Posterior vena cava (tissue), 2 donors: ENCODE results near the gene ADGRD1. TPM values are rescaled to one million over a fixed set of nuclear protein-coding genes. Genes with fewer than 3 reads are reported as not detected.

ENCODE experiments used
- DNase-seq: peaks from one replicate; pipeline ENCODE4 v3.0.0-alpha.2; 2020; ENCODE audit warnings: low spot score
- intact Hi-C, 2 donors: fragments of 100-400 bp; cut with DNase I; formaldehyde crosslinking; loops; one replicate each; pipeline versions ENCODE4 v1.14.1 to v1.14.2; 2022 to 2023
- total RNA-seq, 2 donors: library from RNA; stranded (reverse); fragmentation: NEBNext Ultra II Directional; extraction: Animal tissue kit (Norgen Biotek cat#: 25700); gene quantifications; one replicate each; pipeline ENCODE4 v1.2.1, GENCODE V29; 2021
- donor health status: DM: yes; HTN: yes; CAD: no.
- donor health status: DM: yes; HTN: yes; CAD: no.

Gene ADGRD1
- total RNA-seq, 2 donors from 2014 or later = 178 to 238 TPM

- intact Hi-C loops = no loop called here
- DNase-seq = no peak
Observed at GRCh38 chr12:131027876-131028586, 74.3 kb downstream of the ADGRD1 start.

DNA sequence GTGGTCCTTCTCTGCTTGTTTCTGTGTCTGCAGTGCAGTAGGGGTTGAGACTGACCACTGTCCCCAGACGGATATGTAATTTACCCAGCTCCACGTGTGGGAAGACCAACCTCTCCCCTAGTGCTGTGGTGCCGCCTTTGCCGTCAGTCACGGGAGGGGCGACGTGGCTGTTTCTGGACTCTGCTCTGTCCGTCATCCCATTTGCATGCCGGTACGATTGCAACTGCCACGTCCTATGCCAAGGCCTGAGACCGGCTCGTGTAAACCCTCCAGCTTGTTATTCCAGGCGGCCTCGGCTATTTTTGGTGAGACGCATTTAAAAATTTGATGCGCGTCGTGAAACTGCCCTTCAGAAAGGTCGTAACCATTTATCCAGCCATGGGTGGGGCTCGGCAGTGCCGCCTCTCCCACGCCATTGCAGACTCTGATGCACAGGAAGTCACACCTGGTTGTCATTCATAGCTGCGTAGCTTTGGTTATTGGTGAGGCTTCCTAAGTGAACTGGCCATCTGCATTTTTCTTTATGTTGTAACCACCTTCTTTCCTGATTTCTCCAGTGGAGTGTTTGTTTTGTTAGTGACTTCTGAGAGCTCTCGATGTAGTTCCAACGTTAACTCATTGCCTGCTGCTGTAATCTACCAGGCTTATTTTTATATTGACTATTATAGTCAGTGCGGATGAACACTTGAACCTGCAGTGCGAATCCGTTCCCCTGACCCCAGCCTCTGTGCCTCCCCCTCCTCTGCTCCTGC lies 75.1 kb downstream of the ADGRD1 start:
- no peak for DNase-seq
- intact Hi-C loops = no loop called here

GRCh38 chr12:131030472-131031328 lies 77.0 kb downstream of the ADGRD1 start:
- peak; percentile 78 for DNase-seq
- intact Hi-C loops = no loop called here

GRCh38 chr12:131032082-131032750 lies 78.5 kb downstream of the ADGRD1 start:
- no peak for DNase-seq
- intact Hi-C loops = no loop called here

GRCh38 chr12:131033486-131033885 lies 79.8 kb downstream of the ADGRD1 start:
- no peak for DNase-seq
- intact Hi-C loops = no loop called here

- DNase-seq = no peak
- intact Hi-C loops = no loop called here
Observed at GRCh38 chr12:131033886-131034482, 80.3 kb downstream of the ADGRD1 start.

GRCh38 chr12:131034631-131035244 lies 81.0 kb downstream of the ADGRD1 start:
- intact Hi-C loops = no loop called here
- DNase-seq = no peak

DNA sequence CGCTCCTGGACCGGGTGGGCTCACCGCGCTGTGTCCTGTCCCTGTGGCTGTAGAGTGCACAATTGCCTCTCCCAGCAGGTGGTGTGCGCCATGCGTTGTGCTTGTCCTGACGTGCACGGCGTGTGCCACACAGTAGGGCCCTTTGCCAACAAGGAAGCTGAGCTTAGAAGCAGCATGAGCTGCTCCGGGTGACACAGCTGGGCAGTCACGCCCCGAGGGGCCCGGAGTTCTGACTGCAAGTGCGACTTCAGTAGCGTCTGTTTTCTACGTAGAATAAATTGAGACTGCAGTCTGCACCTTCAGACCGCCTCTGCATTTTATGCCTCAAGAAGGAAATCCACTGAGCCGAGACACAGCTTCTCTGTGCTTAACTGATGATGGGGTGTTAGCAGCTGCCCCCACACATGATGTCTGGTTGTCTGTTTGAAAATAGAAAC lies 81.6 kb downstream of the ADGRD1 start:
- intact Hi-C loops = no loop called here
- no peak for DNase-seq

DNA sequence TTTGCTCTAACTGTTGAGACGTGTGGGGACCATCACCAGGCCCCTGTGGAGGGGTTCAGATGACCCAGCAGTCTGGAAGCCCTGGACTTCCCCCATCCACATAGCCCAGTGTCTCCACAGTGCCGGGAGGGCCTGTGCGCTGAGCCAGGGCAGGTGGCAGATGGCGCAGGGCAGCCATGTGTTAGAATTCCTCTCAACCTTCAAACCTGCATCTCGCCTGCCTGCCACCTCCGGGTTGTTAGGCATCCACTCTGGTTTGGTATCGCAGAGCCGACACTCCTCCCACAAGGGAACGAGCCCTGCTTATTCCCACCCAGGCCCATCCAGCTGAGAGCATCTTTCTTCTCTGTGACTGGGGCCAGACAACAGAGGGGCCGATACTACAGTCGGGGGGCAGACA lies 84.5 kb downstream of the ADGRD1 start:
- no peak for DNase-seq
- intact Hi-C loops = no loop called here

DNA sequence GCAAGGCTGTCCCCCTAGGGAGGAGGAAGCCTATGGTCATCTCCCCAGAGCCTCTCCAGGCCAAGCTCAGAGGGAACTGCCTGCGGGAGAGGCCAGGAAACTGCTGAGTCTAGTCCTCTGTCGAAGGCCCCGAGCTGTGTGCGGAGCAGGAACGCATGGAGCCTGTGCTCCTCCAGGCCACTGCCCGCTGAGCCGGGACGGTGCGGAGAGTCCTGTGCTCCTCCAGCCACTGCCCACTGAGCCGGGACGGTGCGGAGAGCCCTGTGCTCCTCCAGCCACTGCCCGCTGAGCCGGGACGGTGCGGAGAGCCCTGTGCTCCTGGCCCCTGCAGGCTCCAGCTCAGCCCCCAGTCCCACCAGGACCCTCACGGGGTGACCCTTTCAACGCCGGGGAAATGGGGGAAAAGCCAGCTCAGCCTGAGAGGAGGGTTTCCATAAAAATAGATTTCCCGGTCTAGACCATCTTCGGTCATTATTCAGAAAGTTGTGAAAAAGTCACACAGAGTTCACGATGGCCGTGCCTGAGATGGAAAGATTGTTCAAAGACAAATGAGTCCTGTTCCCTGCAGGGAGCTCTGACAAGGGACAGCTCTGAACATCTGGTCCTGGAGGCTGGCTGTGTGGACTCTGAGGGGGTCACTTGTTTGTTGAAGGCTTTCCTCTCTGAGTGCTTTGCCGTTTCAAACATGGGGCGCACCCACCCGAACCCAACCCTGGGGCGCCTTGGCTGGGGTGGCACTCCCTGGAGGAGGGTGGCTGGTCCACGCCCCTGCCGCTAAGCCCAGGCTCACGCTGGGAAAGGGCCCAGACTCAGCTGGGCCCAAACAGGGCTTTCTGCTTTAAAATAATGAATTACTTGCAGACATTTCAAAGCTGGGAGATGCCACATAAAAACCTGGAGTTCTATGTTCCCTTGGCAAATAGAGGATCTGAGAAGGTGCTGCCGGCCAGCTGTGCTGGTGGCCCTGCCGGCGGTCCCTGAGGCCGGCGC lies 85.5 kb downstream of the ADGRD1 start:
- intact Hi-C loops = no loop called here
- peak; percentile 77 for DNase-seq

DNA sequence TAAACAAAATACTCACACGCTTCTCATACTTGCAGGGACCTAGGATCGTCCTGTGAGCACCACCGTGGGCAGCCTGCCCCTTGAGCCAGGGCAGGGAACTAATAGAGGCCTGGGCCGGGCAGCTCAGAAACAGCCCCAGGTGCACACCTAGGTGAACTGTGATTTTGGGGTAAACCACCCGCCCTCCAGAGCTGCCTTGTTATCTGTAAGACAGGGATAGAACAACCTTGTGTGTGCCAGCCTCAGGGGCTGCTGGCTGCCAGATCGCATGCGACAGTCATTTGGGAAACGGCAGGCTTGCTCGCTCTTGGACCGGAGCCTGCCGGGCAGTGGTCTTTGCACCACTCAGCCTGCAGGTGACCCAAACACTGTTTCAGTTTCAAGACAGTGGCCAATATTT lies 86.8 kb downstream of the ADGRD1 start:
- DNase-seq = peak; percentile 48
- intact Hi-C loops = no loop called here

GRCh38 chr12:131041216-131041967 lies 87.7 kb downstream of the ADGRD1 start:
- intact Hi-C loops = no loop called here
- peak; percentile 72 for DNase-seq

DNA sequence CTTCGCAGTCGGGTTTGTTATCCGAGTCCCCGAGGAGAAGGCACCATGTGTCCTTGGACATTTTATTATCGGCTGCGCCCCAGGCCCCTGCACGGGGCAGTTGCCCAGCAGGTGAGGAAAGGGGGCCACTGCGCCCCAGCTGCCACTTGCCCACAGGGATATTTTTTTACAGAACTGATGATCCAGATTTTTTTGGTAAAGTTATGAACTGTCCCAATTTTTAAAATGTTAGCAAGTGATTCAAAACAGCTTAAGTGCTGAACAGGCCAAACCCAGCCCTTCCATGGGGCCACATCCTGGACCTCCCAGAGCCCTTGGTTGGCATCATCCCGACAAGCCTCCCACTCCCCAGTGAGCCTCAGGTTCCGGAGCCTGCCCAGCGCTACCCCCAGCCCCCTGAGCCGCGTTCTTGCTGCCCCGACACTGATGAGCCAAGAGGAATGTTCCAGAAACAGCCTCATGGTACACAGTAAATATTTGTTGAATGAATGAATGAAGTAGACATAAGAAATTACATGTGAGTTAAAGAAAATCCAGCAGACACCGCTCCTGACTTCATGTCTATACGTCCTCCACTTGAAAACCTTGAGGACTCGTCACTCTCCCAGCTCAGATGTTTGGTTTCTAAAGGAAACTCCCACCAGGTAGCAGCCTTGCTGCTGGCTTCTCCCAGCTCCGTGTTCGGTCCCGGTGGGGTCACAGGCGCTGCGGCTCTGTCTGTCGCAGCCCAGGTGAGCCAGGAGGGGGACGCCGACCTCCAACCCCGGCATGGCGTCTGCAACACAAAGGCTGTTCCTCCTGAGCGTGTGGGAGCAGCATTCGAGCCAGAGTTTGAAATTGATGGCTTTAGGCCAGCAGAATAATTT lies 88.5 kb downstream of the ADGRD1 start:
- DNase-seq = peak; percentile 64
- intact Hi-C loops = no loop called here

- intact Hi-C loops = no loop called here
- peak; percentile 78 for DNase-seq
Observed at GRCh38 chr12:131042834-131043245, 89.1 kb downstream of the ADGRD1 start.

DNA sequence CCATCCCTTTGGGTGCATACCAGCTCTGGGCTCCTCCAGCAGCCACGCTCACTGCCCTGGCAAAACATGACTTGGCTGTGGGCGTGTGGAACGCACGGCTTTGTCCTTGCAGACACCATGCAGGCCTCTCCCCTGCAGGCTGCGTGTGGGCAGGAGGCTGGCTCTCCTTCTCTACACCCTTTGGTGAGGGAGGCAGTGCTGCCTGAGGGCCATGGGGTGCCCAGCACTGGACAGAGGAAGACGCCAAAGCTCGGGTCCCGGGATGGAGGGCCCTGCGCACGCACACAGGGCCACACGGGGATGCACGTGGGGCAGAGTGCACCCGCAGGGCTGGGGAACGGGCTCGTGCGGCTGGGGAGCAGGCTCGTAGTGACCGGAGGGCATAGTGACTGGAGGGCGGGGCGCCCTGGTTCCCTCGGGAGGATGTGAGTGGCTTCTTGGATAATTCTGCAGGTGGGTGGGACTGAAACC lies 89.7 kb downstream of the ADGRD1 start:
- intact Hi-C loops = no loop called here
- peak; percentile 74 for DNase-seq

GRCh38 chr12:131044136-131044535 lies 90.4 kb downstream of the ADGRD1 start:
- intact Hi-C loops = no loop called here
- peak; percentile 64 for DNase-seq
